ENCODE results near the gene KCNT2. TPM values are rescaled to one million over a fixed set of nuclear protein-coding genes. Genes with fewer than 3 reads are reported as not detected.

The KCNT2 gene
- total RNA-seq, 2 experiments from 2014 or later, result not detected

- no peaks in the 10 kb centered on the region for H3K36me3 ChIP-seq (ENCODE audit: insufficient read depth, low read length)
- H3K4me2 ChIP-seq (ENCODE audit: low read length), result no peak overlapping the region
- no peaks in the 10 kb centered on the region for H3K9me2 ChIP-seq (ENCODE audit: insufficient read depth, low read length)
- DNase-seq (ENCODE audit: low spot score), result no peak
- H3K79me2 ChIP-seq (ENCODE audit: insufficient read depth, low read depth, low read length), result no peaks in the 10 kb centered on the region
- no peaks in the 10 kb centered on the region for H4K20me1 ChIP-seq (ENCODE audit: insufficient read depth, low read length)
- CTCF ChIA-PET (ENCODE audit: unreplicated experiment), result interaction anchor here (0.5 kb wide), 1 partner anchor 43 kb away, joined by 3 read pairs; no protein-coding TSS in a partner anchor
- H3K9me3 ChIP-seq (ENCODE audit: low read length), result no peaks in the 10 kb centered on the region
- no peak overlapping the region for H3K4me3 ChIP-seq (ENCODE audit: low read depth, low read length, poor library complexity, severe bottlenecking)
- H3K4me1 ChIP-seq (ENCODE audit: insufficient read depth, low read length, poor library complexity, severe bottlenecking), result no peaks in the 10 kb centered on the region
- no peak for TF ChIP-seq EZH2phosphoT487 (IDR thresholded peaks at IDR 0.05; ENCODE audit: borderline replicate concordance, low read depth, low read length)
- TF ChIP-seq CTCF (conservative IDR thresholded peaks at IDR 0.05; ENCODE audit: low read length), result no peak
- no TSS peak for BruUV-seq (replicated peaks)
- POLR2A ChIA-PET, result no interaction called here
- H3K27ac ChIP-seq (ENCODE audit: low read depth, low read length, poor library complexity, severe bottlenecking), result no peak overlapping the region
- intact Hi-C loops (cut with micrococcal nuclease; ENCODE audit: unreplicated experiment), result no loop called here
- no peak overlapping the region for H2AFZ ChIP-seq (ENCODE audit: low read length)
These were observed 11.5 kb upstream of the KCNT2 start for GRCh38 chr1:196619721-196620120.

- Histone ChIP-seq H3K9me3 (ENCODE audit: low read length) (no peaks in the 10 kb centered on the region), H3K79me2 (ENCODE audit: insufficient read depth, low read depth, low read length) (no peaks in the 10 kb centered on the region), H3K36me3 (ENCODE audit: insufficient read depth, low read length) (no peaks in the 10 kb centered on the region), H3K4me3 (ENCODE audit: low read depth, low read length, poor library complexity, severe bottlenecking) (no peak overlapping the region), H4K20me1 (ENCODE audit: insufficient read depth, low read length) (no peaks in the 10 kb centered on the region), H3K27ac (ENCODE audit: low read depth, low read length, poor library complexity, severe bottlenecking) (no peak overlapping the region), H2AFZ (ENCODE audit: low read length) (no peak overlapping the region), H3K4me2 (ENCODE audit: low read length) (no peak overlapping the region), H3K9me2 (ENCODE audit: insufficient read depth, low read length) (no peaks in the 10 kb centered on the region), H3K4me1 (ENCODE audit: insufficient read depth, low read length, poor library complexity, severe bottlenecking) (no peaks in the 10 kb centered on the region)
- intact Hi-C loops (cut with micrococcal nuclease; ENCODE audit: unreplicated experiment), result no loop called here
- CTCF ChIA-PET (ENCODE audit: unreplicated experiment), result no interaction called here
- POLR2A ChIA-PET, result no interaction called here
- TF ChIP-seq EZH2phosphoT487 (IDR thresholded peaks at IDR 0.05; ENCODE audit: borderline replicate concordance, low read depth, low read length) (no peak), CTCF (conservative IDR thresholded peaks at IDR 0.05; ENCODE audit: low read length) (no peak)
- DNase-seq (ENCODE audit: low spot score), result no peak
- no TSS peak for BruUV-seq (replicated peaks)
These were observed 3.6 kb upstream of the KCNT2 start for GRCh38 chr1:196611873-196612272.

DNA sequence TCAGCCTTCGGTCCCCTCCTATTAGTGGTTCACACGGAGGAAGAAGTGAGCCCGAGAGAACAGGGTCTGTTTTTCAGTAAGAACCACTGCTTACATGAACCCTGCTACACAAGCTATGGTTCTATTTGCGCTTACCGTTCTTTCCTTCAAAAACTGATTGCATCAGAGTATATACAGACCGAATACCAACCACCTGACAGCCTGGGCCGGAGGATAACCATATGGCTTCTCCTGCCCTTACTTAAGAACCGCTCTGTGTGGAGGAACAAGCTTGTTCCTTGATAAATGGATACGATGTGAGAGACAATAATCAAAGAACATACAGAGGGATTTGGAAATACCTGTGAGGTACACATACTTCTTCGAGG lies 1.1 kb upstream of the KCNT2 start:
- TF ChIP-seq CTCF (conservative IDR thresholded peaks at IDR 0.05; ENCODE audit: low read length) (no peak), EZH2phosphoT487 (IDR thresholded peaks at IDR 0.05; ENCODE audit: borderline replicate concordance, low read depth, low read length) (no peak)
- no peaks in the 10 kb centered on the region for H4K20me1 ChIP-seq (ENCODE audit: insufficient read depth, low read length)
- BruUV-seq (replicated peaks), result no TSS peak
- H3K4me3 ChIP-seq (ENCODE audit: low read depth, low read length, poor library complexity, severe bottlenecking), result no peak overlapping the region
- no peaks in the 10 kb centered on the region for H3K36me3 ChIP-seq (ENCODE audit: insufficient read depth, low read length)
- no peak for DNase-seq (ENCODE audit: low spot score)
- no peaks in the 10 kb centered on the region for H3K9me3 ChIP-seq (ENCODE audit: low read length)
- no peak overlapping the region for H3K27ac ChIP-seq (ENCODE audit: low read depth, low read length, poor library complexity, severe bottlenecking)
- H3K79me2 ChIP-seq (ENCODE audit: insufficient read depth, low read depth, low read length), result no peaks in the 10 kb centered on the region
- no peaks in the 10 kb centered on the region for H3K9me2 ChIP-seq (ENCODE audit: insufficient read depth, low read length)
- H2AFZ ChIP-seq (ENCODE audit: low read length), result no peak overlapping the region
- intact Hi-C loops (cut with micrococcal nuclease; ENCODE audit: unreplicated experiment), result no loop called here
- H3K4me2 ChIP-seq (ENCODE audit: low read length), result no peak overlapping the region
- ChIA-PET CTCF (ENCODE audit: unreplicated experiment) (no interaction called here), POLR2A (no interaction called here)
- no peaks in the 10 kb centered on the region for H3K4me1 ChIP-seq (ENCODE audit: insufficient read depth, low read length, poor library complexity, severe bottlenecking)
